HG02610 (cell line): Measurements from ENCODE around the gene NXNL2.

Experiments used
- ATAC-seq: cut with Tn5 transposase; IDR thresholded peaks from one replicate; pipeline ENCODE4 v1.9.1; 2021; ENCODE audit warnings: mild to moderate bottlenecking, moderate library complexity; ENCODE audit not compliant: unreplicated experiment

Gene NXNL2

GRCh38 chr9:88578121-88579049 is 43.4 kb downstream of the NXNL2 start:
- peak; percentile 79 for ATAC-seq

DNA sequence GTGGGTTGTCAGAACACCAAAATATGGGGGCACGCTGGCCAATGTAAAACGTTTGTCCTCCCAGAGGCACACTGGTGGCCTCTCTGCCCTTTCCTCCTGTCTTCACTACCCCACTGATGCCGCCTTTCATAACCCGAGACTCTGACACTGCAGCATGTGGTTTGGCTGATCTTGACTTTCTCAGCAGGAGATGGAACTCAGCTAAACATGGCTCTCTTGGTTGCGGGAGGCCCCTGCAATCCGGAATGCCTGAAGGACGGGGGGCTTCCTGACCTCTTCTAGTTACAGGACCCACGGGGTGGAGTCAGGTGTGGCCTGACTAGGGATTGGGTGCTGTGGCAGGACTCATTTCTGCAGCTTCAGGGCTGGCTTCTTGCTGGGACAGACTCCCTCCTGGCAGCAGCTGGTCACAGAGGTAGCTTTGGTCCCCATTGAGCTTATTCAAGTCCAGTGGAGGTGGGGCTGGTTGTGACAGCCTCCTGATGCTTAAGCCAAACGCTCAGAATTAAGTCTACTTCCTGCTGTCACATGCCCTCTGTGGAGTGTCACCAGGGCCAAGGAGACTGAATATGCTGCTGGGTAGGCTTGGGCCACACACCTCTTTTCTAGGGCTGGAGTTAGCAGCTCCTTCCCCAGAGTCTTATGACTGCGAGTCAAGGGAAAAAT is 44.2 kb downstream of the NXNL2 start:
- no peak for ATAC-seq

- ATAC-seq, result no peak
Observed at GRCh38 chr9:88580961-88581360, 46.0 kb downstream of the NXNL2 start.

DNA sequence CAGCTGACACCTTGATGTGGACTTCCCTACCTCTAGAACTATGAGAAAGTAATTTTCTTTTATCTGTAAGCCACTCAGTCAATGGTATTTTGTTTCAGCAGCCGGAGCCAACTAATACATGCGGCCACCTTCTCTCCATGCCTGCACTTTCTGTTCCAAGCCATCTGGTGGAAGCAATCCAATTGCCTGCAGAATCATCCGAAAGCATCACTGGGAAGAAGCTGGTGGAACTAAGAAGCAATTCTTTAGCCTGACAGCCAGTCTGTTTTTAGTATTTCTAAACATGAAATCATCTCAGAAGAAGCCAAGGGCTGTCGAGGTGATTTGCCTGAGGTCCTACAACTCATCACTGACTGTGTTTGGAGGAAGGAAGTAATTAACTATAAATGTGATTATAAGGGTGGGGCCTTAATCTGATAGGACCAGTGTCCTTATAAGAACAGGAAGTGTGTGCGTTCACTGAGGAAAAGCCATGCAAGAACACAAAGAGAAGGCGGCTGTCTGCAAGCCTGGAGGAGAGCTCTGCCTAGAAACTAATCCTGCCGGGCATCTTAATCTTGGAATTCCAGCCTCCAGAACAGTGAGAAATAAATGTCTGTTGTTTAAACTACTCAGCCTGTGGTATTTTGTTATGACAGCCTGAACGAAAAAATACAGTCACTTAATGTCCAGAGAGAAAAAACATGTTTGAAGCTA is 49.1 kb downstream of the NXNL2 start:
- ATAC-seq, result no peak

GRCh38 chr9:88585426-88585825 is 50.4 kb downstream of the NXNL2 start:
- no peak for ATAC-seq

- ATAC-seq, result no peak
Observed at GRCh38 chr9:88586452-88586851, 51.5 kb downstream of the NXNL2 start.

DNA sequence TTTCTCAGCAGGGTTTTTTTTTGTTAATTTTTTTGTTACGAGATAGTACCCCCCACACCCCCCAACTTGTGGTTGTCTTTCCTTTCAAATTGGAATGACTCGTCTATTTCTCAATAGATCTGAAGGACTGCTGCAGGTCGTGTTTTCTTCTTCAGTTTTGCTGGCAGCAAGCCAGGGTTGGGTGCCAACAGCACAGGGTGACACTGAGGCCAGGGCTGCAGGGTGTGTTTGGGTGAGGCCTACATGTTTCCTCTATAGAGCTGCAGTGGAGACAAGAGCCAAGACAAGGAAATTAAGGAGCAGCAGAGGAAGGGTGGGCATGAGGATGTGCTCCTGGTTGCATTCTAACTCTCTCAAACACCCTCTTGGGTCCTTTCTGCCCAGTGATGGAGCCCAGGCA is 52.2 kb downstream of the NXNL2 start:
- no peak for ATAC-seq

DNA sequence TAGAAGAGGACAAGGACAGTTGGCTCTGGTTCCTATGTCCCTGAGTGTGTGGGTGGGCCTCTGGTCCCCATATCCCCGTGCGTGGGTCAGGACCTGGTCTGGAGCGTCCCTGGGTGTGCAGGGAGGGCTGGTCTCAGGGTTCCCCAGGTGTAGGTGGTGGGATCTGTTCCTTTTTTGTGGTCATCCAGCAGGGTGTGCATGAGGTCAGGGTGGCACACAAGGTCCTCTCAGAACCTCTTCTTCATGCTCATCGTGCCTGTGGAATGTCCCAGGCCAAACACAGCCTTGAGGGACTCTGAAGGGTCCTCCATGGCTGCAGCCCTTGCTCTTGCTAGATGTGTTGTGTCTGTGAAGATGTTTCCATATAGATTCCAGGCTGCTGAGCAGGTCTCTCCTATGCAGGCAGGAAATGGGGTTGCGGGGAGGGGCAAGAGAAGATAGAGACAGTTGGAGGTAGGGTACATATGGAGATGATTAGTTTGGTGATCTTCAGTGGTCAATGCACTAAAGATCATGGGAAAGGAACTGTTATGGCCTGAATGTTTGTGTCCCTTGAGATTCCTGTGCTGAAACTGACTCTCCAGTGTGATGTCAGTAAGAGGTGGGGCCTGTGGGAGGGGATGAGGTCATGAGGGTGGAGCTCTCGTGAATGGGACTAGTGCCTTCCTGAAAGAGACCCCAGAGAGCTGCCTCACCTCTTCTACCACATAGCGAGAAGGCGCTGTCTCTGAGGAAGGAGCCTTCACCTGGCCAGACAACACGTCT is 53.1 kb downstream of the NXNL2 start:
- no peak for ATAC-seq

DNA sequence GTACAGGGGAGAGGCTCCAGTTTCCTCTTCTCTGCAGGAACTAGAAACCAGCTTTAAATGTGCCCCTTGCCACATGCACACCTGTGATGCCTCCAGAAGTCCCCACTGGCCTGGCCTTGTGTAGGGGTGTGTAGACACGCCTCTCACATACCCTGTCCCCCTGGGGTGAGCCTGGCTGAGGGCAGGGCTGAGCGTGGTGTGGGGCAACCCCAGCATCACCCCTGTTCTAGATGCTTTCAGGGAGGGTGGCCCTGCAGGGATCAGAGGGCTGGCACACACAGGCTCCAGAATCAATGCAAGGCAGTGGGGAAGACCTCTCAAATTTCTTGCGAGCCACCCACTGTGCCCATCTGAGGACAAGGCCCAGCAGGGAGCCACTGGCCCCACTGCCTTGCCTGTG is 54.7 kb downstream of the NXNL2 start:
- ATAC-seq, result no peak

GRCh38 chr9:88590558-88591146 is 55.7 kb downstream of the NXNL2 start:
- ATAC-seq, result no peak

DNA sequence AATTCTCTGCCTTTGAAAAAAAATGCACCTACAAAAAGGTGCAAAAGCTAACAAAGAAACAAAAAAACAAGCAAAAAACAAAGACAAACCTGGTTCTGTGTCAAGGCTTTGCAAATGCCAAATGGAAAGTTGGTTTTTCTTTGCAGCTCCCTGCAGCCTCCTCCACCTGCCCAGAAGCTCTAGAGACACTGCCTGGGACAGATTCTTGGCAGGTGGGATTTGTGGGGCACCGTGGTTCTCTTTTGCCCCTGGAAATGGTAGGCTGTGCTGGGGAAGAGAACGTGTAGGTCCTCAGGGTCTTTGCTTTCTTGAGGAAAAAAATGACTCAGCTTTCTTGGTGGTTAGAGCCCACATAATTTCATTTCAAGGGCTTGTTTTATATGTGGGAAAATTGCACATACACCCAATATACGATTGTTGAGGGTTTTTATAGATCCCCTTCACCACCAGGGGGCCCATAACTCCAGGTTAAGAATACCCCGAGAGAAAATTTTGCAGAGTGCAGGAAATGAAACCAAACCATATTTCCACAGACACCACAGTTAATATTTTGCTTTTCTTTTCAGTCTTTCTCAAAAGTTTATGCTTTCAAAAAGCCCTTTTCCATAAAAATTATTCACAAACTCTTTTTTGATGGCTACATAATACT is 58.7 kb downstream of the NXNL2 start:
- peak; percentile 77 for ATAC-seq
